Stimulated activated memory B cell treated with anti-CD40 and anti-IgM and Interleukin-4, amounts not matched to agents 10 μg/mL and 1 μg/mL and 100 μg/mL, for 72 hours (primary cell): ENCODE measurements around the gene TRAF1.

Experiments used
- ATAC-seq: fragments of 150-1000 bp; cut with Tn5 transposase; 2 replicates; pipeline ENCODE4 v1.10.0; 2021
- H3K27ac Mint-ChIP-seq: one replicate; pipeline ENCODE4 v1.8.0; 2022; ENCODE audit warnings: mild to moderate bottlenecking, mixed read lengths
- H3K27me3 Mint-ChIP-seq: one replicate; pipeline ENCODE4 v1.8.0; 2022; ENCODE audit warnings: mixed read lengths
- H3K36me3 Mint-ChIP-seq: one replicate; pipeline ENCODE4 v1.8.0; 2022; ENCODE audit warnings: mixed read lengths
- H3K4me1 Mint-ChIP-seq: one replicate; pipeline ENCODE4 v1.8.0; 2022; ENCODE audit warnings: mixed read lengths
- H3K4me3 Mint-ChIP-seq: one replicate; pipeline ENCODE4 v1.8.0; 2022; ENCODE audit warnings: mild to moderate bottlenecking, moderate library complexity, mixed read lengths
- H3K9me3 Mint-ChIP-seq: one replicate; pipeline ENCODE4 v1.8.0; 2022; ENCODE audit warnings: mixed read lengths

Gene TRAF1

GRCh38 chr9:120854596-120855327 lies 71.8 kb downstream of the TRAF1 start:
- H3K27me3 Mint-ChIP-seq, result no peaks in the 10 kb centered on the region

GRCh38 chr9:120853198-120853597 lies 73.4 kb downstream of the TRAF1 start:
- Mint-ChIP-seq H3K36me3 (peaks cover 35% of the 10 kb centered on the region), H3K27me3 (no peaks in the 10 kb centered on the region), H3K4me3 (no peak overlapping the region), H3K27ac (no peak overlapping the region), H3K9me3 (no peaks in the 10 kb centered on the region), H3K4me1 (peaks cover 21% of the 10 kb centered on the region)
- ATAC-seq, result no peak

More at GRCh38 chr9:120854596-120855327, 71.8 kb downstream of the TRAF1 start:
- no peak for ATAC-seq
- H3K4me1 Mint-ChIP-seq, result peaks cover 23% of the 10 kb centered on the region
- no peak overlapping the region for H3K27ac Mint-ChIP-seq
- H3K4me3 Mint-ChIP-seq, result no peak overlapping the region
- H3K9me3 Mint-ChIP-seq, result no peaks in the 10 kb centered on the region
- peaks cover 34% of the 10 kb centered on the region for H3K36me3 Mint-ChIP-seq
